ENCODE measurements around the gene ZNF679.

- TF ChIP-seq ZFX (IDR thresholded peaks at IDR 0.05; ENCODE audit: borderline replicate concordance), result no peak
- no peak for TF ChIP-seq CTCF (IDR thresholded peaks at IDR 0.05)
Observed at GRCh38 chr7:64307254-64308015, 79.2 kb downstream of the ZNF679 start.
